GM19395 (cell line): ENCODE results near the gene MRGPRX2.

Source experiments
- ATAC-seq: cut with Tn5 transposase; IDR thresholded peaks from one replicate; pipeline ENCODE4 v1.9.1; 2021; ENCODE audit warnings: mild to moderate bottlenecking, moderate library complexity; ENCODE audit not compliant: unreplicated experiment

Gene MRGPRX2

DNA sequence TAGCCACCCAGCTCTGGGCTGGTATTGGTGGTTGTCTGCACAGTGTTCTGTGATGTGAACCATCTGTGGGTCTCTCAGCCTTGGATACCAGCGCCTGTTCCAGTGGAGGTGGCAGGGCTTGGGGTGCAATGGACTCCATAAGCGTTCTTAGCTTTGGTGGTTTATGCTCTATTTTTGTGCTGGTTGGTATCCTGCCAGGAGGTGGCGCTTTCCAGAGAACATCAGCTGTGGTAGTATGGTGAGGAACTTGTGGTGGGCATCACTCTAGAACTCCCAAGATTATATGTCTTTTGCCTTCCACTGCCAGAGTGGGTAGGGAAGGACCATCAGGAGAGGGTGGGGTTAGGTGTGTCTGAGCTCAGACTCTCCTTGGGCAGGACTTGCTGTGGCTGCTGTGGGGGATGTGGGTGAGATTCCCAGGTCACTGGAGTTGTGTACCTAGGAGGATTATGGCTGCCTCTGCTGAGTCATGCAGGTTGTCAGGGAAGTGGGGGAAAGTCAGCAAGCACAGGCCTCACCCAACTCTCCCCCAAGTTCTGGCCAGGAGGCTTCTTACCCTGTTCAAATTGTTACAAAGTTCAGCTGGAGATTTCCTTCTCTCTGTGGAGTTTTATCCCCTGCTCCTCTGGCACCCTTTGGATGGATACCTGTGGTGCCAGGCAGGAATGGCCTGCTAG, 47.2 kb downstream of the MRGPRX2 start:
- no peak for ATAC-seq

DNA sequence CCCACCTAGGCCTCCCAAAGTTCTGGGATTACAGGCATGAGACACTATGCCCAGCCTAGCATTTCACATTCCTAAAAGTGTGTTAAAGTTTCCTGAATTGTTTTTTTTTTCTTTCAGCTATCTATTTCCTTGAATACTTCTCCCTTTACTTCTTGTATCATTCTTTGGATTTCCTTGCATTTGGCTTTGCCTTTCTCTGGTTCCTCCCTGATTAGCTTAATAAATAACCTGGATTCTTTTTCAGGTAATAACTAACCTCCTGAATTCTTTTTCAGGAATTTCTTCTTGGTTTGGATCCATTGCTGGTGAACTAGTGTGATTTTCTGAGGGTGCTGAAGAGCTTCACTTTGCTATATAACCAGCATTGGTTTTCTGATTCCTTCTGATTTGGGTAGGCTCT, 47.9 kb downstream of the MRGPRX2 start:
- ATAC-seq = no peak
